ENCODE measurements around the gene ATP6V1E1.

- TF ChIP-seq CTCF (IDR thresholded peaks at IDR 0.05): no peak
- TF ChIP-seq POLR2A (IDR thresholded peaks at IDR 0.05): no peak
These were observed 86.1 kb downstream of the ATP6V1E1 start for GRCh38 chr22:17542452-17542851.
